PC-3 (cell line): Measurements from ENCODE around the gene SMIM7.

Source experiments
- EZH2 ChIP-seq: fragments of 300-600 bp; sonication (generic); IDR thresholded peaks from one replicate; pipeline ENCODE4 v1.6.1; 2017; ENCODE audit warnings: antibody characterized with exemption, mild to moderate bottlenecking, low read length; ENCODE audit not compliant: unreplicated experiment
- TF ChIP-seq, protein P1 (sequence below): fragments of 300-600 bp; sonication (generic); conservative IDR thresholded peaks from 2 replicates; pipeline ENCODE4 v1.5.1; 2017; ENCODE audit warnings: antibody characterized with exemption, low read depth, mild to moderate bottlenecking, low read length

GRCh38 chr19:16659464-16659831 is 496 bp downstream of the SMIM7 start:
- TF ChIP-seq, protein P1, sequence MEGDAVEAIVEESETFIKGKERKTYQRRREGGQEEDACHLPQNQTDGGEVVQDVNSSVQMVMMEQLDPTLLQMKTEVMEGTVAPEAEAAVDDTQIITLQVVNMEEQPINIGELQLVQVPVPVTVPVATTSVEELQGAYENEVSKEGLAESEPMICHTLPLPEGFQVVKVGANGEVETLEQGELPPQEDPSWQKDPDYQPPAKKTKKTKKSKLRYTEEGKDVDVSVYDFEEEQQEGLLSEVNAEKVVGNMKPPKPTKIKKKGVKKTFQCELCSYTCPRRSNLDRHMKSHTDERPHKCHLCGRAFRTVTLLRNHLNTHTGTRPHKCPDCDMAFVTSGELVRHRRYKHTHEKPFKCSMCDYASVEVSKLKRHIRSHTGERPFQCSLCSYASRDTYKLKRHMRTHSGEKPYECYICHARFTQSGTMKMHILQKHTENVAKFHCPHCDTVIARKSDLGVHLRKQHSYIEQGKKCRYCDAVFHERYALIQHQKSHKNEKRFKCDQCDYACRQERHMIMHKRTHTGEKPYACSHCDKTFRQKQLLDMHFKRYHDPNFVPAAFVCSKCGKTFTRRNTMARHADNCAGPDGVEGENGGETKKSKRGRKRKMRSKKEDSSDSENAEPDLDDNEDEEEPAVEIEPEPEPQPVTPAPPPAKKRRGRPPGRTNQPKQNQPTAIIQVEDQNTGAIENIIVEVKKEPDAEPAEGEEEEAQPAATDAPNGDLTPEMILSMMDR, result no peak
- TF ChIP-seq EZH2, result no peak
